Measurements from ENCODE around the gene DYNC2H1.

GRCh38 chr11:103354656-103355055 lies 245.4 kb downstream of the DYNC2H1 start:
- no peak for TF ChIP-seq EZH2 (IDR thresholded peaks at IDR 0.05; ENCODE audit: low read length, missing control alignments)
- no peak for TF ChIP-seq CTCF (conservative IDR thresholded peaks at IDR 0.05 in 1 of 2, IDR thresholded peaks at IDR 0.05 in 1 of 2; ENCODE audit: low read depth in 1 of 2, low read length in 2 of 2)

Measured in fibroblast of lung (primary cell).